H4 (cell line): ENCODE data around the gene CPLX1. TPM values are rescaled to one million over a fixed set of nuclear protein-coding genes. Genes with fewer than 3 reads are reported as not detected.
"Not testable (repeated sequence)": the region's sequence is repeated elsewhere in the genome, so short reads cannot be mapped to it uniquely, and the experiment has no call there.

ENCODE experiments used
- DNase-seq: peaks from one replicate; pipeline ENCODE4 v3.0.0-alpha.2; 2015; ENCODE audit warnings: low spot score
- total RNA-seq: library from RNA; depleted of rRNA; stranded (reverse); fragments of >200 nt; shearing (Covaris generic); gene quantifications from 2 replicates; pipeline ENCODE4 v1.2.3, GENCODE V29; 2014

The CPLX1 gene
- total RNA-seq, 1 experiment from 2014 or later: 0.17 TPM

DNA sequence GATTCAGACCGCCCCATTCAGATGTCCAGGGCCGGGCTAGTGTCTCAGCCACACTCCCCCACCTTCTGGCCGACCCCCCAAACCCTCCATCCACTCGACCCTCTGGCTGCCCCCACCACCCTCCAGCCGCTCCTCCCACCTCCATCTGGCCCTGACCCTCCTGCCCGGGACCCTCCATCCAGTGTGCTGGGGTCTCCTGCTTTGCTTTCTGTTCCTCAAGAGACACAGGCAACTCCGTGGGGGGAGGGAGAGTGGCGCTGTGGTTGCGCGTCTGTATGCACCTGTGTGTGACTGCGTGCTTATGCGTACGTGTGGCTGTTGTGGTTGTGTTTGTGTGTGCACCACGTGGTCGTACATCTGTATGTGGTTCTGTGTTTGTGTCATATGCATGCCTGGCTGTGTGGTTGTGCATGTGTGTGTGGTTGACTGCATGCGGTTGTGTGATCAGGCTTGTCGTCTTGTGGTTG, 33.3 kb downstream of the CPLX1 start:
- no peak for DNase-seq

DNA sequence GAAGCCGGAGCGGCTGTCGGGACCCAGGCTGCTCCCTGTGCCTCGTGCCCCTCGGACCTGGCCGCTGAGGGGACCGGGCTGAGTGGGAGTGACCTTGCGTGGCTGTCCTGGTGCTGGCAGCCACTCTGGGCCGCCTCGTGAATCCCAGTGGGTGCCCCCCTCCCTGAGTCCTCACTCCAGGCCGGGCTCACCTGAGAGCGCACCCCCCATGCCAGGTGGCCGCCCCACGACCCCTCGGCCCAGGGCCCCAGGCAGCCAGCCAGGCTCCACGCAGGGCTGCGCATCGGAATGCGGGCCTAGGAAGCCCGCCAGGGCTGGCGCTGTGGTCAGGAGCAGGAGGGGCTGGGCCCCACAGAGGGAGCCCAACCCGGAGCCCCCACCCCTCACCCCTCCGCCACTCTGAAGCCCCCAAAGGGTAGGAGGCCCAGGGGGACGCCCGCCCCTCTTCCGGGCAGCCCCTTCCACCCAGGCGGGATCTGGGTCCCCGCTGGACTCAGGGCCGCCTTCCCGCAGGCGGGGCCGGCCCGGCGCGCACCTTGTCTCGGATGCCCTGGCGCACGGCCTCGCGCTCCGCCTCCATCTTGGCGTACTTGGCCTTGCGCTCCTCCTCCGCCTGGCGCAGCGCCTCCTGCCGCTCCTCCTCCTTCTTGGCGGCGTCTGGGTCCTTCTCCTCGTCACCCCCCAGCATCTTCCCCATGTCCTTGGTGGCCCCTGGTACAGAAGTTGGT, 33.9 kb downstream of the CPLX1 start:
- no peak for DNase-seq

DNA sequence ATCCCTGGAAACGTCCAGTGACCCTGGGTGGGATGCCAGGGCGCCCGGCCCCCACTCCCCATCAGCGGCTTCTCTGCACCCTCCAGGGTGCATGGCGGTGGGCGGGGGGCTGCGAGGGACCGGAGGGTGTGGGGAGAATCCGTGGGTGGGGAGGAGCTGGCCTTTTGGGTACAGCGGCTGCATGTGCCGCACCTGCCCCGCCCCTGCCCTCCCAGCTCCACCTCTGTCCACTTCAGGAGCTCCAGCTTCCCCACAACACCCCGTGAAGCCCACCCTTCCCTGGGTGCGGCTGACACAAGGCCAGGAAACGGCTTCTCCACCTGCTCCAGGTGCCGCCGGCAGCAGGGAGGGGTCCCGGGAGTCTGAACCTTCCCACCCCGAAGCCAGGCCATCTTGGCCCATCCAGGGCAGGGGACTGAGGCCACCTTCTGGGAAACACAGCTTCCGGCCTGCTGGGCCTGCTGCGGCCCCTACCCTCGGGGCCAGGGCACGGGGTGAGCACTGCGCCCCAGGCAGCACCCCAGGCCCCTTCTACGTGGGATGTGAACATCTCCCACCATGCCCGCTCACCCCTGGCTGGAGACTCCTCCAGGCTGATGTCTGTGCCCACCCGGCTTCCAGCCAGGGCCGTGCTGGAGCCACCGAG, 34.6 kb downstream of the CPLX1 start:
- DNase-seq: no peak

DNA sequence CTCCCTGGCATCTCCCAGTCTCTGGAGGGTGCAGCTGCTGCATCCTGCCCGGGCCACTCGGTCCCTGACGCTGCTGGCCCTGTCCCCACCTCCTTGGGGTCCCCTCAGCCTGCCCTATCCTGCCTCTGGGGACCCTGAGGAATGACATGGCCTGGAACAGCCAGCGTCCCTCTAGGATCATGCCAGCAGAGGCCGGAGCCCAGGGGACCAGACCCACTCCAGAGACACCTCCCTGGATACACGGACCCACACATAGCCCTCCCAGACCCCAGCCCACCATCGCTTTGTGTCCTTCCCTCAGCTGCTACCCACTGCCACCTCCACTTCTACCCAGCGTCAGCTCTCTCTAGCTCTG, 35.5 kb downstream of the CPLX1 start:
- no peak for DNase-seq

DNA sequence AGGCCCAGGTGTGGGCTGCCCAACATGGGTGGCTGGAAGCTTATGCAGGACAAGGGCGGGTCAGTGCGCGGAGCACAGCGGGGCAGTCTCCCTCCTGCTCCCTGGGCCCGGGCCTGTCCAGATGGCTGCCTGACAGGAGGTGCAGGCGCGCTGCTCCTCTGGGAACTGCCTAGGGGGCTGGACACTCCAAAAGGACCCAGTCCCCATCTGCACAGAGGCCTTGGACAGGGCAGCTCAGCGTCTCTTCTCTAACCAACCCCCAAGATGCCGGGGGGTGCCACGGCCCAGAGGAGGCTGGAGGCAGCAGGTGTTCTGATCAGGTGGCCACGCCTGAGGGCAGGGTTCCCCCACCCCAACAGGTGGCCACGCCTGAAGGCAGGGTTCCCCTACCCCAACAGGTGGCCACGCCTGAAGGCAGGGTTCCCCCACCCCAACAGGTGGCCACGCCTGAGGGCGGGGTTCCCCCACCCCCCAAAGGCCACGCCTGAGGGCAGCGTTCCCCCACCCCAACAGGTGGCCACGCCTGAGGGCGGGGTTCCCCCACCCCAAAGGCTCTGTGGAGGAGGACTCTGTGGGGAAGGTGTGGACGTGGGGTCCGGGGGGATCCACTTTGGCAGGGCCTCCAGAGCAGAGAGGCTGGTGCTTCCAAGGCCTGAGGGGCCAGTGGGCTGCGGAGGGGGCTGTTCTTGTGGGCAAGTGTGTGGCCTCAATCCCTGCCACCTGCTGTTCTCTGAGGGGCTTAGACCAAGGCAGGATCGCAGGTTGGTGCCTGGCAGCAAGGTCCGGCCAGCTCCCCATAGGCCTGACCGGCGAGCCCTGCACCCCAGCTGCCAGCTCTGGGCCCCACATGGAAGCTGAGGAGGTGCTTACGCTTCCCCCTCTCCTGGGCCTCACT, 36.1 kb downstream of the CPLX1 start:
- DNase-seq: no peak

DNA sequence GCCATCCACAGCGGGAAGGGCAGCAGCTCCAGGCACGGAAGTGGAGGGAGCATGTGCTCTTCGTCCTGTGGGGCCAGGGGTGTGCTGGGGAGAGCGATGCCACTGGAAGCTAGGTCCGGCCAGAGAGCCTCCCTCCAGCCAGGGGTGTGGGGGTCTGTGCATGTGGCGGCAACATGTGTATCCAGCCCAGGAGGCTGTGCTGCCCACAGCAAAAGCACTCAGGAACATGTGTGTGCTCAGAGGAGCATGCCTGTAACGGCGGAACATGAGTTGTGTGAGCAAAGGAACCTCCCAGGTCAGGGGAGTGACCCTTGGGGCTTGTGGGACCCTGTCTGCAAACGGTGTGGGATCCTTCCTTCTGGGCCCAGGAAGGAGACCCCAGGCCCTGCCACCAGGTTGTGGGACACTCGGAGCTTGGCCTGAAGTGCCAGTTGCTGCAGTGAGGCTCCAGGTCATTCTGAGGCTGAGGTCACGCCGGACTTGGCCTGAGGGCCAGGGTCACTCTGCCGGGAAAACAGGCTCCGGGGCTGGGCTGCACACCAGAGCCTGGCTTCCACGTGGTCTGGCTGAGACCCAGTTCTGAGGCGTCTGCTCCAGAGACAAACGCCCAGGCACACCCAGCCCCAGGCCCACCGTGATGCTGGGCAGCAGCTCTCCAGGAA, 37.2 kb downstream of the CPLX1 start:
- DNase-seq: no peak

DNA sequence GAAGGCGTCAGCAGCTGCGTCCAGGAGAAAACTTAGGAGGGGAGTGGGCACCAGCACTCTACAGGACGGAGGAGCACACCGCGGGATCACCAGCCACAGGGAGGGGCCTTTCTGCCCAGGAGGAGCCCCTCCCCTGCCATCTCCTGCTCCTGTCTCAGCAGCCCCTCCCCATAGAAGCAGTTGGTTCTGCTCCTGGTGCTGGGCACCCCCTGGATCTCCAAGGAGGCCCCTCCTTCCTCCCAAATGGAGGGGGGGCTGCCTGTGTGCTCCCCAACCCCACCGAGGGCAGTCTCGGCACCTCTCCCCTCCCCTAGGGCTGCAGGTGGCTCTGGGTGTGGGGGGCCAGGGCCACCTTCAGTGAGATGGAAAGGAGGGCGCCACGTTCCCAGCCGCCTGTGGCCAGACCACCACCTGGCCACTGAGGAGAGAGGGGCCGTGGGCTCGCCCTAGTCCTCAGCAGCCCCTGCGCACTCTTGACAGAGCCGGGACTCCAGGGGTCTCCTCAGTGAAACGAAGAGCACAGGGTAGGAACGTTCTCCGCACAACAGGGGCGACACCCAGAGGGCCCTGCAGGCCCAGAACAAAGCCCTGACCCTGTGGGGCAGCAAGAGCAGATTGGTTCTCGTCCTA, 37.8 kb downstream of the CPLX1 start:
- DNase-seq: no peak

DNA sequence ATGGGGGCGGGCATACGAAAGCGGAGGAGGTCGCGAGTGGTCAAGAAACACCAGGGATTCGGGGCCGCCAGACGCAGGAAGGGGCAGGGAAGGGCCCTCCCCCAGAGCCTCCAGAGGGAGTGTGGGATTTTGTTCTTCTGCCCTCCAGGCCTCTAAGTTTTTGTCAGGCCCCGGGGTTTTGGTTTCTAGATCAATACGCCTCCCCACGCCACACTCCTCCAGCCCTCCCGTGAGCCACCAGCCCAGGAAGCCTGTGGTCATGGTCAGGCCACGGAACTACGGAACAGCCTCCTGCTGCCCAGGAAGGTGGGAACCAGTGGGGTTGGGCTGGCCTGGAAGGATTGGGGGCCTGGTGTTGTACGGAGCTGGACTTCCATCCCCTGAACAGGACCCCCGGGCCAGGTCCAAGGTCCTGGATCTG, 38.4 kb downstream of the CPLX1 start:
- DNase-seq: no peak

DNA sequence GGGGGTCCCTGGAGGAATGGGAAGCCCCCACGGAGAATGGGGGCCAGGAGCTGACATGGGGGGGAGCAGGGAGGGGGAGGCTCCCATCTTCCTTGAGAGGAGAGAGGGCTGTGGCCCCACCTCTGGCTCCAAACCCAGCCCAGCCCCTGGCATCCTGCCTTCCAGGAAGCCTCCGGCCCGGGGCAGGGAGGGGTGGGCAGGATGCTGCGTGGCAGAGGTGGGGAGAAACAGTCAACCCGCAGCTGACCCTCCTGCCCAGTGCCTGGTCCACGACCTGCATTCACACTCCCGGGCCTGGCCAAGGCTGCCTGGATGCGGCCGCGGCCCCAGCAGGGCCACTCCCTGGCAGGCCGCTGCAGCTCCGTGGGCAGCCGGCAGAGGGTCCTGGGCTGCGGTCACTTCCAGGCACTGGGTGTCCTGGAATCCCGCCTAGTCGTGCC, 39.0 kb downstream of the CPLX1 start:
- DNase-seq: no peak

DNA sequence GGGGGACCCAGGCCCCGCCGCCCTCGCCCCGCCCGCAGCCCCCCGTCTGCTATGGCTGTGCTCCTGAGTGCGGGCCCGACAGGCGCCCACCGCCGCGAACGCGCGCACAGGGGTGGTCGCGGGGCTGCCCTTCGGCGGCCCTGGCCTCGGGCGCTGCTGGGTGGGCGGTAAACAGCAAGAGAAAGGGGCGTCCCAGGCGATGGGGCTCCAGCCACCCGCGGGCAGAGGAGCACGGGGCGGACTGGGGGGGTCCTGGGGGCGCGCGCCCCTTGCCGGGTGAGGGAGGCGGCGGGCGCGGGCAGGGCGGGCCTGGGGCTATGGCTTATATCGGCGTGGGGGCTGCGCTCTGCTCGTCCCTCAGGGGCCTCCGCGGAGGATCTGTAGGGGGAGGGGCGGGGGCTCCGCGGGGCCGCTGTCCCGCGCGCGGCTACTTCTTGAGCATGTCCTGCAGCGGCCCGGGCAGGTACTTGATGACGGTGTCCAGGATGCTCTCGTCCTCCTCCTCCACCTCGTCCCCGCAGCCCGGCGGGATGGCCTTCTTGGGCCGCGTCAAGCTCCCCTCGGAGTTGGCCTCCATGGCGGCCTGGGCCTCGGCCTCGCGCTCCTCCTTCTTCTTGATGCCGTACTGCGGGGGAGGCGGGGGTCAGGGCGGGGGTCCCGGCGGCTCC, 39.7 kb downstream of the CPLX1 start:
- DNase-seq: no peak

DNA sequence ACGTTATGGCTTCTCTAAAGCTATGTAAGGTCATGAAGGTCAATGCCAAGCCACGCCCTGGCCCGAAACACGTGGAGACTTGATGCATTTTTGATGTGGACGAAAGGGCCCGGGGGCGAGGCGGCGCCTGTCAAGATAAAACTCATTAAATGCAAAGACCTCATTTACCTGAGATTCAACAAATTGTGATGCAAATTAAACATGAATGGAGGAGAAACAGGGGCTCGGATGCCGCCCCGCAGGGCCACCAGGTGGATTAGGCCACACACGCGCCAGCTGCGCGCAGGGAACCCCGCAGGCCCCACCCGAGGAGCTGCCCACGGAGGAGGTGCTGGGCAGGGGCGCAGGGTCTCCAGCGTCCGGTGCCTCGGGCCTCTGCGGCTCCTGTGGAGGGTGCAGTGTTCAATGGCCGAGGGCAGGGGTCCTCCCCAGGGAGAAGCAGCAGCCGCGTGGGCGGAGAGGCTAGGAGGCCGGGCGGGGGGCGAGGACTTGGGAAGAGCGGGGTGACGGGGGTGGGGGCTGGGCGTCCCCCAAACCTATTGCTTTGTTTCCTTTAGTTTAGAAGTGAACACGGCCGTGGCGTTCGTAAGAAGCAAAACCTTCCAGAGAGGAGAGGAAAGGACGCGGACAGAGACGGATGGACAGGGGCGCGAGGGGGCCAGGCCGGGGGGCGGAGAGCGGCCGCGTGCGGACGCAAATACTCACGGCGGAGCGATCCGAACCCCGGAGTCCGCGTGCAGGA, 40.4 kb downstream of the CPLX1 start:
- DNase-seq: no peak

DNA sequence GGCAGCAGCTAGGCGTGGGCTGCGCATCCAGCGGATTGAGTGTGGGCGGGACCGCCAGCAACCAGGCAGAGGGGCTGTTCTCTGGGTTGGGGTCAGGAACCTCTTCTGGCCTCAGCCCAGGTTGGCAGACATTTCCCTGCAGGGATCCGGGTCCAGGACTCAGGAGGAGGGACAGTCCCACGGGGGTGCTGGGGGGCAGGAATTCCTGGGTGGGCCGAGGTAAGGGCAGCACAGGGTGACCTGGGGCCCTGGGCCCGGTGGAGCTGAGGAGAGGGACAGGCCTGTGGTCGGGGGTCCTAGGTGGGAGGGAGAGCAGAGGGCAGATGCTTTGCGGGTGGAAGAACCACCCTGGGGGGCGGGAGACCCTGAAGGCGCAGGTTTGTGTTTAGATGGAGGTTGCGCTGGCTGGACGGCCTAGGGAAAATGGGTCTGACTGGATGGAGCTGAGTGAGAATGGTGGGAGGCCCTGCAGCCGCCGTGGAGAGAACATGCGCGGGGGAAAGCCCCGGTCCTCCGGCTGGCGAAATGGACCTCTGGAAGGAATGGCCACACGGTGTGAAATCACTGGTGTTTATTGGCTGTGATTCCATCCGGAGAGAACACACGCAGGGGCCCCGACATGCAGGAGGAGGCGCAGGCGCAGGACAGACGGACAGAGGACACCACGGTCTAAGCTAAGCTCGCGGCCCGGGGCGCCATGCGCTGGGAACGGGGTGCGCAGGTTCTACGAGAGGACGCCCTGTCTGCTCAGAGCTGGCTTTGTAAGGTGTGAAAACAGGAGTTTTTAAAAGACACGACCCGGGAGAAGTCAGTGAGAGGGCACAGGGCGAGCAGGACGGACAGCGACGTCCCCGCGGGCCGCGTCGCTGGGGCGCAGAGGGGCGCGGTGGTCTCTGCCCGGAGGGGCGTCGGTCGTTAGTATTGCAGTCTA, 41.3 kb downstream of the CPLX1 start:
- DNase-seq: no peak

DNA sequence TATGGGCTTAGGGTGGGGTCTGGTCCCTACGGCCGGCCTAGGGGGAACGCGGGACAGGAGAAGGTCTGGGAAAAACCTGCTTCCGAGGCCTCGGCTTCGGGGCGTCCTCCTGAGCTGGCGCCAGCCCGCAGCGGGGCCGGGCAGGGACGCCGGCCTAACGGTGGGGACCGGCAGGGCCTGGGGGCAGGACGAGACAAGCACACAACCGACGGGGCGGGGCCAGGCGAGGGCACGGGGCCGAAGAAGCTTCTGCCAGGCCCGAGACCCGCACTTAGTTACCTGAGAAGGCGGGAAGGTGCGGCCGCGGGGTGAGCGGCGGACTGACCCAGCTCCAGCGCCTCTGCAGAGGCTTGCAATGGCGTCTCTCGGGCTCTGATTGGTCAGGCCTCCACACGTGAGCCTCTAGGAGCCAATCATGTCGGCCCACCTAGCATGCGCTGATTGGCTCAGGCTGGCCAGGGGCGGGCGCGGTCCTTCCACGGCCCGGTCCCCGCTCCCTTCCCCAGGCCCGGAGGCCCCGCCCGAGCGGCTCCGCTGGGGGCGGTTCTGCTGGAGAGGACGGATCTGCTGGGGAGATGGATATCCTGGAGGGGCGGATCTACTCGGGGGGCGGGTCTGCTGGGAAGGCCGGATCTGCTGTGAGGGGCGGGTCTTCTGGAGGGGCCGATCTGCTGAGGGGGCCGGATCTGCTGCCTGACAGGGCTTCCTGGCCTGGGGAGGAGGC, 44.3 kb downstream of the CPLX1 start:
- peak; percentile 98 for DNase-seq

DNA sequence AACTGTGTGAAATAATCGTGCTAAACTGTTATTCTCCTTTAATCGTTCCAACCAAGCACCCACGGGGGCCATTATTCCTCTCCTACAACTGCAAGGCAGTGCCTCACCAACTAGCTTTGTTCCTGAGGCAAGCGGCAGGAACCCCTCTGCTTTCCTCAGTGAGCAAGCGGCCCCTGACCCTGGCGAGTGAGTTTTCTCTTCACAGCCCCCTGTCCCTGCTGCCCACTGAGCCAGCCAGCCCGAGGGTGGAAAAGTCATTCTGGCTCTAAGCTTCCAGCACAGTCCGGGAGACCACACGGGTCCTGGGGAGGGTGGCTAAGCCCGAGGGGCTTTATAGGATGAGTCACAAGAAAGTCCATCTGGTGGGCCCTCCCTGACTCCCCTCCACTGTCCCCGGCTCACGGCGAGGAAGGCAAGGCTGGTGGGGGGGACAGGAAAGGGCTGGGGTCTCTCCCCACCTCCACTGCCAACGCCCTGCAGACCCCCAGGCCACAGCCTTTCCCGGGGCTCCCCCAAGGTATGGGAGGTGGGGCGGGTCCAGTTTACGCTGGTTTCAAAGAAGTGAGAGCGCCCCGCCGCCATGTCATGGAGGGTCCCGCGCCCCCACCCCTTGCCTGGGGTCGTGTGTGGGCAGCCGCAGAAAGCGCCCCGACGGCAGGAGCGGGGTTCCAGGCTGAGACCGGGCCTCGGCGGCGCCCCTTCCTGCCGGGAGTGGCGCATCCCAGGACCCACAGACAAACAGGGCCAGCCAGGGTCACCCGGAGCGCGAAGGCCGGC, 45.0 kb downstream of the CPLX1 start:
- DNase-seq: no peak

DNA sequence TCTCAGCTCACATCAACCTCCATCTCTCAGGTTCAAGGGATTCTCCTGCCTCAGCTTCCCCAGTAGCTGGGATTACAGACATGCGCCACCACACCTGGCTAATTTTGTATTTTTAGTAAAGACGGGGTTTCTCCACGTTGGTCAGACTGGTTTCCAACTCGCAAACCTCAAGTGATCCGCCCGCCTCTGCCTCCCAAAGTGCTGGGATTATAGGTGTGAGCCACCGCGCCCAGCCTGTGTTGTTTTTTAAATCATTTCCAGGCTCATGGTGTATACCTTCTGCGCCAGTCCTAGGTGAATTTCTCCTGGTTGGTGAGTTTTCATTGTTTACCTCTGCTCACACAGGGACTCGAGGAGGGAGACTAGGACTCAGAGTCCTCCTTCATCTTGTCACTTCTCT, 45.7 kb downstream of the CPLX1 start:
- not testable (repeated sequence) for DNase-seq

DNA sequence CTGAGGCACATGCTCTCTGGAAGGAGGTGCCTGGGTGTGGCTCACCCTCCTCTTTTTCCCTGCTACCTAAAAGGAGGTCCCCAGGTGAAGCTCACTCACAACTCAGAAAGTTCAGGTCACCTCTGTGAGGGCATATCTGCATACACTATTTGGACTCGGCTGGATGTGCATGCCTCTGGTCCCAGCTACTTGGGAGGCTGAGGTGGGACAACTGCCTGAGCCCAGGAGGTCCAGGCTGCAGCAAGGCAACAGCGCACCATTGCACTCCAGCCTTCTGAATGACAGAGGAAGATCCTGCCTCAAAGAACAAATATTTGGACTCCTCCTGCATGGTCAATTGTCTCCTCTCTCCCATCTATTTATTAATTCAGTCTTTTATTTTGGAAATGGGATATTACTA, 46.4 kb downstream of the CPLX1 start:
- DNase-seq: no peak

DNA sequence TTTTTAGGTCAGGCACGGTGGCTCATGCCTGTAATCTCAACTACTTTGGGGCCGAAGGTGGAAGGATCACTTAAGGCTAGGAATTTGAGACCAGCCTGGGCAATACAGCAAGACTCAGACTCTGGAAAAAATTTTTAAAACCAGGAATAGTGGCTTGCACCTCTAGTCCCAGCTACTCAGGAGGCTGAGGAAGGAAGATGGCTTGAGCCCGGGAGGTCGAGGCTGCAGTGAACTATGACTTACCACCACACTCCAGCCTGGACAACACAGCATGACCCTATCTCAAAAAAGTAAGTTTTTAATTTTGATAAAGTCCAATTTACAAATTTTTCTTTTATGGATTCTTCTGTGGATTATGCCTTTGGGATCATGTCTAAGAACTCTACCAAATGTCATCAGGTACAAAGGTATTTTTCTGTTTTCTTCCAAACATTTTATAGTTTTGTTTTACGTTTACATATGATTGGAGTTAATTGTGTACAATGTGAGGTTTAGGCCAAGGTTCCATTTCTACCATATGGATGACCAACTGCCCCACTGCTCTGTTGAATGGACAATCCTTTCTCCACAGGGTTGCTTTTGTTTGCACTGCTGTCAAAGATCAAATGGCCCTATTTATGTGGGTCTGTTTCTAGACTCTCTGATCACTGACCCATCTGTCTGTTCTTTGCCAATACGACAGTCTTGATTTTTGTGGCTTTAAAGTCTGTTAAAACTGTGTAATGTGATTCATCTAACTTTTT, 48.2 kb downstream of the CPLX1 start:
- no peak for DNase-seq
